Mononuclear cell (primary cell): Measurements from ENCODE around the gene CCDC92. TPM values are rescaled to one million over a fixed set of nuclear protein-coding genes. Genes with fewer than 3 reads are reported as not detected.
"Not testable (repeated sequence)": the region's sequence is repeated elsewhere in the genome, so short reads cannot be mapped to it uniquely, and the experiment has no call there.

Experiments used
- H3K27me3 ChIP-seq: 2 replicates; pipeline ENCODE4 v1.6.0; 2011; ENCODE audit warnings: low read length, control low read depth; ENCODE audit not compliant: insufficient read depth
- H3K4me1 ChIP-seq: 2 replicates; pipeline ENCODE4 v1.5.1; 2011; ENCODE audit warnings: mild to moderate bottlenecking, low read length, control low read depth; ENCODE audit not compliant: insufficient read depth
- H3K4me3 ChIP-seq: 2 replicates; pipeline ENCODE4 v1.5.1; 2011; ENCODE audit warnings: mild to moderate bottlenecking, low read length, moderate library complexity
- H3K9me3 ChIP-seq: 2 replicates; pipeline ENCODE4 v1.5.1; 2011; ENCODE audit warnings: low read depth, mild to moderate bottlenecking, control low read depth, low read length
- total RNA-seq: library from RNA; depleted of rRNA; stranded (reverse); fragments of >200 nt; gene quantifications from one replicate; pipeline ENCODE4 v1.2.3, GENCODE V29; 2012

Gene CCDC92
- total RNA-seq, 1 donor: 5.9 TPM

DNA sequence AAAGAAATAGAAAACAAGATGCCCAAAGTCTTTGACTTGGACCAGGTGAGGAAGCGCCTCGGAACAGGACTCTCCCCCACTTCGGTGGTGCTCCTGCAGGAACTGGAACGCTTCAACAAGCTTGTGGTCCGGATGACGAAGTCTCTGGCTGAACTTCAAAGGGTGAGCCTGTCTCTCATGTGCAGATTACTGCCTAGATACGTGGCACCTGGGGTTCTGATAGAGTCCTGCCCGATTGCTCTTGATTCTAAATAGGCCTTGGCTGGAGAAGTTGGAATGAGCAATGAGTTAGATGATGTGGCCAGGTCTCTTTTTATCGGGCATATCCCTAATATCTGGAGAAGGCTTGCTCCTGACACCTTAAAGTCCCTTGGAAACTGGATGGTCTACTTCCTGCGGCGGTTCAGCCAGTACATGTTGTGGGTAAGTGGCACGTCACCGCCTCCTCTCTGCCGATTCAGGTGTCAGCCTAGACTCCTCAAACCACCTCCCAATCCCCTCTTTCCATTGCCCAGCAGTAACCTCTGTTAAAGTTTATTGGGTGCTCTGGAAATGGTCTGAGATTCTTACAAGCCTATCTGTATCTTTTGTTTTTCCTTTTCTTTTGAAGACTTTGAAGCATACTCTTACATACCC is 40.8 kb downstream of the CCDC92 start:
- Histone ChIP-seq H3K9me3 (no peaks in the 10 kb centered on the region), H3K4me3 (no peak overlapping the region), H3K27me3 (no peaks in the 10 kb centered on the region), H3K4me1 (no peaks in the 10 kb centered on the region)

DNA sequence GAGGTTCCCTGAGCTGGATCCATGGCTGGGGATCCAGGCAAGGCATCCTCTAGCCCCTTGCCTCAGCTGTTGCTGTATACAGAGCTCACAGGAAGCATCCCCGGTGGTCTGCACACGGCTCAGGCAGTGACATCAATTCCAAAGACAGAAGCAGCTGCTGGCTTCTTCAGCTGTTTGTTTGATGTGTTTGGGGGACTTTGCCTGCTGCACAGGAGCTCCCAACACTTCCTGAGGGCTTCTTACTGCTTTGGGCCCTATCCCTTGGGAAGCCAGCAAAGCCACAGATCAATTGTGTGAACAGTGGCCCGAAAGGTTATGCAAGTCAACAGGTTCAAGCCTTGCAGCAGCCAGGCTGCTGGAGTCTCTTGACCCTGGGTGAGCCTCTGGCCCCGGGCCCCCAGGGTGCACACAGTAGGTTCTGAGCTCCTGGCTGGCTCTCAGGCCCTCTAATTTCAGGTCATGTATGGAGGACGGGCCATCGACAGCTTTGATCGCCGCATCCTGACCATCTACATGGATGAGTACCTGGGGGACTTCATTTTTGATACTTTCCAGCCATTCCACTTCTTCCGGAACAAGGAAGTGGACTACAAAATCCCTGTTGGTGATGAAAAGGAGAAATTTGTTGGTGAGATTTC is 42.6 kb downstream of the CCDC92 start:
- no peak overlapping the region for H3K4me3 ChIP-seq
- H3K27me3 ChIP-seq: no peaks in the 10 kb centered on the region
- no peaks in the 10 kb centered on the region for H3K4me1 ChIP-seq
- H3K9me3 ChIP-seq: no peaks in the 10 kb centered on the region

DNA sequence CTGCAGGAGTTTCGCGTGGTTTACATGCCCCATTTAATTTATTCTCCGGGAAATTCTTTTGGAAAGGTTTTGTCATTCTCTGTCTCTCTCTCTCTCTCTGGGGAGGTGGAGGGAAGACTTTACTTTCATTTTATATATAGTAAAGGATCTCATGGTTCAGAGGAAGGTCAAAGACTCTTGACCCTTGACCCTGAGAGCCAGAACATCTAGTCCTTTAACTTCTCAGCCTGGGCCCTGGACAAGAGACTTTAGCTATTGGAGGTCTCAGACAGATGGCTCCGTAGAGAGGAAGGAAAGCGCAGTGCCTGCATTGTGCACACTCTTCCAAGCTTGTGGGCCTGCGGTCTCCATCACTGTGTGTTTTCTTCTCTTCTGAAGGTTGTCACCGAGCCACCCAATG is 43.7 kb downstream of the CCDC92 start:
- Histone ChIP-seq H3K9me3 (no peaks in the 10 kb centered on the region), H3K27me3 (no peaks in the 10 kb centered on the region)

DNA sequence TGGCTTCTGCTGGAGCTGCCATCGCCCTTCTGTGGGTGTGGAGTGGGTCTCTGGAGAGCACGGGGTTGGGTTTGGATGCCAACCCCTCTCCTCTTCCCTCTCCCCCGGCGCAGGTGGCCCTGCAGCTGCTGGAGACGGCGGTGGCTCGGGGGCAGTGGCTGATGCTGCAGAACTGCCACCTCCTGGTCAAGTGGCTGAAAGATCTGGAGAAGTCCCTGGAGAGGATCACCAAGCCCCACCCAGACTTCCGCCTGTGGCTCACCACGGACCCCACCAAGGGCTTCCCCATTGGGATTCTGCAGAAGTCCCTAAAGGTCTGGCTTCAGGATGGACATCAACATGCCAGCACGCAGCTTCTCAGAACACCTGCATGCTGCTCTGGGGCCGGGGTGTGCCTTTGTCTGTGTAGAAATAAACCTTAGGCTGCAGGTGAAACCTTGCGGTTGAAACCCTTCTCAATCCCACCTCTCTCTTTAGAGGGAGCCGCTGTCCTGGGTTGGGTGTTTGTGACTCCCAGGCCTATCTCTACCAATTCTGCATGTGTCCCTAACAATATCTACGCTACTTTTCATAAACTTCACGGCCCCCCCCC is 44.3 kb downstream of the CCDC92 start:
- Histone ChIP-seq H3K4me3 (no peak overlapping the region), H3K27me3 (no peaks in the 10 kb centered on the region), H3K9me3 (no peaks in the 10 kb centered on the region), H3K4me1 (no peaks in the 10 kb centered on the region)

More for the DNA sequence above, 43.7 kb downstream of the CCDC92 start:
- Histone ChIP-seq H3K4me3 (no peak overlapping the region), H3K4me1 (no peaks in the 10 kb centered on the region)

DNA sequence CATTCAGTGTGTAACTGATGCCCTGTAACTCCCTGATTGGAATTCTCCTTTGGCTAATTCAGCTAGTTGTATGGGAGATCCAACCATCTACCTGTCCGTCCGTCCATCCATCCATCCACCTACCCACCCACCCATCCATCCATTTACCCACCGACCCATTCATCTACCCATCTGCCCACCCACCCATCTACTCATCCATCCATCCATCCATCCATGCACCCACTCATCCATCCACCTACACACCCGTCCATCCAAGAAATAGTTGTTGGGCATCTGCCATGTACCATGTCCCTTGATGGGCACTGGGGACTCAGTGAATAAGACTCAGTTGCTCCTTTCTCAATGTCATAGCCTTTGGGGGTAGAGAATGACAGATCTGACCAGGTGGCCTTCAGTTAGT is 48.1 kb downstream of the CCDC92 start:
- H3K27me3 ChIP-seq: no peaks in the 10 kb centered on the region
- no peaks in the 10 kb centered on the region for H3K9me3 ChIP-seq
- no peaks in the 10 kb centered on the region for H3K4me1 ChIP-seq
- no peak overlapping the region for H3K4me3 ChIP-seq

DNA sequence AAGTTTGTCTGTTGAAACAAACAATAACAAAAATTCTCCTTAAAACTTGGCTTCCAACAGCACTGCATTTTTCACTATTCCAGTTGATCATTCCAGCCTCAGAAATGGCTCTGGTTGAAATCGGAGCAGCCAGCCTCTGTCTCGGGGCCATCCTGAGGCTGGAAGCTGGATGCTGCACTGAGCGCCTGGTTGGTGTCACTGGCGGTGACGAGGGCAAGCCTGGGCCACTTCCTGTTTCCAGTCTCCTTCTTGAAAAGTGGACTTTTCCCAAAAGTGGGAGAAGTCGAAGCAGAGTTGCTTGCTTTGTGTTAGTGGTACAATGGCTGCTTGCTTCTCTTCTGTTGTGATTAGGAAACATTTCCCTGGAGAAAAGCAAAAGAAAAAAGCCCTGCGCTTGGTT is 48.7 kb downstream of the CCDC92 start:
- no peak overlapping the region for H3K4me3 ChIP-seq
- no peaks in the 10 kb centered on the region for H3K9me3 ChIP-seq
- H3K27me3 ChIP-seq: no peaks in the 10 kb centered on the region
- no peaks in the 10 kb centered on the region for H3K4me1 ChIP-seq

DNA sequence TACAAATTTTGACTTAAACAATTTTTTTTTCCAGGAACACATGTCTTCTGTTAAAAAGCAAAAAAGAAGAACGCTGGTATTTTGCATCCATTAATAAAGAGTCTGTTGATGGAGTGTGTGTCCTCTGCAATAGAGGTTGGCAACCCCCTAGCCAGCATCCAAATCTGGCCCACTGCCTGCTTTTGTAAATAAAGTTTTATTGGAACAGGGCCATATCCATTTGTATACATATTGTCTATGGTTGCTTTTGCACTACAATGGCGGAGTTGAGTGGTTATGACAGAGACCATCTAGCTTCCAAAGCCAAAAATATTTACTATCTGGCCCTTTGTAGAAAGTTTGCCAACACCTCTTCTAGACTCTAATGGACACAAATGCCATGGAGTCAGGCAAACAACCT is 49.6 kb downstream of the CCDC92 start:
- no peak overlapping the region for H3K4me3 ChIP-seq
- no peaks in the 10 kb centered on the region for H3K27me3 ChIP-seq

DNA sequence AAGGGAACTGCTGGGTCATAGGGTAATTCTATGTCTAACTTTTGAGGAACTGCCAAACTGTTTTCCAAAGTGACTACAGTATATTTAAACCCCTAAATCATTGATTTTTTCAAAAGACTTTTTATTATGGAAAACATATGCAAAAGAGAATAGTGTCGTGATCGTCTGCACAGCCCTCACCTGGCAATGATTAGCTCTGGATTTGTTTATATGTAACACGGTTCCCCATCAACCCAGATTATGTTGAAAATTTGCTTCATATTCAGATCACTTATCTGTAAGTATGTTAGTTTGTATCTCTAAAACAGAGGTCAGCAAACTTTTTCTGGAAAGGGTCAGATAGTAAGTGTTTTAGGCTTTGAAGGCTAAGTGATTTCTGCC is 52.7 kb downstream of the CCDC92 start:
- Histone ChIP-seq H3K4me3 (no peak overlapping the region), H3K9me3 (no peaks in the 10 kb centered on the region), H3K4me1 (no peaks in the 10 kb centered on the region), H3K27me3 (no peaks in the 10 kb centered on the region)

More for the DNA sequence above, 49.6 kb downstream of the CCDC92 start:
- Histone ChIP-seq H3K9me3 (no peaks in the 10 kb centered on the region), H3K4me1 (no peaks in the 10 kb centered on the region)

DNA sequence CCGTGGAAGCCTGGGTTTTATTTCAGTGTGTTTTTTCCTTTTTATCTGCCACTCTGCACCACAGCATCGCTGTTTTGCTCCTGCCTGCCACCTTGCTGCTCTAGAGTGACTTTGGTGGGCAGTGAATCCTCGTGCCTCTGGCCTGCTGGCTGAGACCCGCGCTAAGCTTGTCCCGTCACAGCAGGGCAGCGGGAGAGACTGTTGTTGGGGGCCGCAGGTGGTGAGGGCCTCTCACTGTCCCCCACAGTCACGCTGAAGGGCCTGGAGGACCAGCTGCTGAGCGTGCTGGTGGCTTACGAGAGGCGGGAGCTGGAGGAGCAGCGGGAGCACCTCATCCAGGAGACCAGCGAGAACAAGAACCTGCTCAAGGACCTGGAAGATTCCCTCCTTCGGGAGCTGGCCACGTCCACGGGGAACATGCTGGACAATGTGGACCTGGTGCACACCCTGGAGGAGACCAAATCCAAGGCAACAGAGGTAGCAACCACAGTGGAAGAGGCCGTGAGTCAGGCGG is 55.2 kb downstream of the CCDC92 start:
- Histone ChIP-seq H3K9me3 (no peaks in the 10 kb centered on the region), H3K4me1 (no peaks in the 10 kb centered on the region)

DNA sequence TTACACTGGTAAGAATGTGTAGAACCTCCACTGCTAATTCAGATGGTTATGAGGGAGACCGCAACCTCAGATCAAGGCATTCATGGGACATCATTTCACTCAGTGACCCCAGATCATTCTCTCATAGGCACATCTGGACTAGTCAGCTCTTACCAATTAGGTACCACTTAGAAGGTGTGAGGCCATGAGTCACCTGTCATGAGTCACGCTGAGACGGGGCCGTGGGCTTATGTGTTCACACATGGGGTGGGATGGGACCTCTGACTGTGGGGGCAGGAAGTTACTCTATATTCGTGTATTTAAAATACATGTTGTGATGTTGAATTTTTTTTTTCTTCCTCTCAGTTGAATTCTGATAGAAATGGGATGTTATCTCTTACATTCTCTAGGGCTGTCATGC is 55.9 kb downstream of the CCDC92 start:
- Histone ChIP-seq H3K4me1 (no peaks in the 10 kb centered on the region), H3K27me3 (no peaks in the 10 kb centered on the region), H3K9me3 (no peaks in the 10 kb centered on the region), H3K4me3 (no peak overlapping the region)

More for the DNA sequence above, 55.2 kb downstream of the CCDC92 start:
- Histone ChIP-seq H3K27me3 (no peaks in the 10 kb centered on the region), H3K4me3 (no peak overlapping the region)

DNA sequence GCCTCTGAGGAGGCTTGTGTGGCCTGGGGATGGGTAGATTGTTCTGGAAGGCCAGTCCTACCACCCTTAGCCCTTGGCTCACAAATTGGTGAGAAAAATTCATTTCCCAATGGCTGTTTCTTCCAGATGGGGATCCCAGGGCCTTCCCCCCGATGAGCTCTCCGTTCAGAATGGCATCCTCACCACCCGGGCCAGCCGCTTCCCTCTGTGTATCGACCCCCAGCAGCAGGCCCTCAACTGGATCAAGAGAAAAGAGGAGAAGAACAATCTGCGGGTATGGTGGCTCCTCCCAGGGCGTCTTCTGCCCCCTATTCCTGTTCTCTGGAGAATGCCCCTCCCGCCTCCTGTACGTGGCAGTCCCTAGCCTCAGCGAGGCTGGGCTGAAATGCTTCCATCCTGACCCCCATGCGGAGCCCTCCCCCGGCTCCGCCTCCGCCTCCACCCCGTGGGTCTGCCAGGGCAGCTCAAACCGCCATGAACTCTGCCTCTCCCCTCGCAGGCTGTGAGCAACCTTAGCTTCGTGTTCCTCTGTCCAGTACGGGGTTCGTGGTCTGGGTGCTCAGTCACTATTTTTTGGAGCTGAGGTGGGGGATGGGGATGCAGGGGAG is 57.8 kb downstream of the CCDC92 start:
- Histone ChIP-seq H3K4me3 (no peak overlapping the region), H3K27me3 (no peaks in the 10 kb centered on the region), H3K4me1 (no peaks in the 10 kb centered on the region), H3K9me3 (no peaks in the 10 kb centered on the region)

DNA sequence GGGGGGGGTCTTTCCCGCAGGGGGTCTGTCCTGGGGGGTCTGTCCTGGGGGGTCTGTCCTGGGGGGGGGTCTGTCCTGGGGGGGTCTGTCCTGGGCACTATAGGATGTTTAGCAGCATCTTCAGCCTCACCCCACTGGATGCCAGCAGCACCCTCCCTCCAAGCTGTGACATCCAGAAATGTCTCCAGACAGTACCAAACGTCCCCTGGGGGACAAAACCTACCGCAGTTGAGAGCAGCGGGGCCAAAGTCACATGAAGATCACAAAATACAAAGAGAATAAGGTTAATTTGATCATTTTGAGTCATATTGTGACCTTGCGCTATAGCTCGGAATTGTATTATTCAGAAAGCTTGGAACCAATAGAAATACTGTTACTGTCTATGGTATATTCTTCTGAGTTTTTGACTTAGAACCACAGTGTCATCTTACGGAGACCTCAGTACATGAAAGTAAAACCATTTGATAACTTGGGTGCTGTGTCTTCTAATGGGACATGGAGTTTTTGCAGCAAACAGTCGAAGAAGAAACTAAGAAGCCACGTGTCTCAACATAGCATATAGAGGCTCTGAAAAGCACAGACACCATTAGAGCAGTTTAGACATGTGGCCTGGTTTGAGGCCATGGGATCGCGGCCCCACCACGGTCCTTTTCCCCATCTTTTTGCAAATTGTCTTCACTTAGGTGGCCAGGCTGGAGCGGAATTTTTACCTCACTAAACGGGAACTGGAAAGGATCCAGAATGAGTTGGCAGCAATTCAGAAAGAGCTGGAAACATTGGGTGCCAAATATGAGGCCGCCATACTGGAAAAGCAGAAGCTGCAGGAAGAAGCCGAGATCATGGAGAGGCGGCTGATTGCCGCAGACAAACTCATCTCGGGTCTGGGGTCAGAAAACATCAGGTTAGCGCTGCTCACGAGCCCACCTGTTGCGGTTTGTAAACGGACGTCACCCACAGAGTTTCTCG is 59.9 kb downstream of the CCDC92 start:
- H3K9me3 ChIP-seq: no peaks in the 10 kb centered on the region
- no peaks in the 10 kb centered on the region for H3K4me1 ChIP-seq
- no peaks in the 10 kb centered on the region for H3K27me3 ChIP-seq
- no peak overlapping the region for H3K4me3 ChIP-seq

DNA sequence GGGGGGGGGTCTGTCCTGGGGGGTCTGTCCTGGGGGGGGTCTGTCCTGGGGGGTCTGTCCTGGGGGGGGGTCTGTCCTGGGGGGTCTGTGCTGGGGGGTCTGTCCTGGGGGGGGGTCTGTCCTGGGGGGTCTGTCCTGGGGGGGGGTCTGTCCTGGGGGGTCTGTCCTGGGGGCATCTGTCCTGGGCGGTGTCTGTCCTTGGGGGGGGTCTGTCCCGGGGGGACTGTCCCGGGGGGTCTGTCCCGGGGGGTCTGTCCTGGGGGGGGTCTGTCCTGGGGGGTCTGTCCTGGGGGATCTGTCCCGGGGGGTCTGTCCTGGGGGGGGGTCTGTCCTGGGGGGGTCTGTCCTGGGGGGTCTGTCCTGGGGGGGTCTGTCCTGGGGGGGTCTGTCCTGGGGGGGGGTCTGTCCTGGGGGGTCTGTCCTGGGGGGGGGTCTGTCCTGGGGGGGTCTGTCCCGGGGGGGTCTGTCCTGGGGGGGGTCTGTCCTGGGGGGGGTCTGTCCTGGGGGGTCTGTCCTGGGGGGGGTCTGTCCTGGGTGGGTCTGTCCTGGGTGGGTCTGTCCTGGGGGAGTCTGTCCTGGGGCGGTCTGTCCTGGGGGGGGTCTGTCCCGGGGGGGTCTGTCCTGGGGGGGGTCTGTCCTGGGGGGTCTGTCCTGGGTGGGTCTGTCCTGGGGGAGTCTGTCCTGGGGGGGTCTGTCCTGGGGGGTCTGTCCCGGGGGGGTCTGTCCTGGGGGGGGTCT is 60.8 kb downstream of the CCDC92 start:
- H3K9me3 ChIP-seq: not testable (repeated sequence)

DNA sequence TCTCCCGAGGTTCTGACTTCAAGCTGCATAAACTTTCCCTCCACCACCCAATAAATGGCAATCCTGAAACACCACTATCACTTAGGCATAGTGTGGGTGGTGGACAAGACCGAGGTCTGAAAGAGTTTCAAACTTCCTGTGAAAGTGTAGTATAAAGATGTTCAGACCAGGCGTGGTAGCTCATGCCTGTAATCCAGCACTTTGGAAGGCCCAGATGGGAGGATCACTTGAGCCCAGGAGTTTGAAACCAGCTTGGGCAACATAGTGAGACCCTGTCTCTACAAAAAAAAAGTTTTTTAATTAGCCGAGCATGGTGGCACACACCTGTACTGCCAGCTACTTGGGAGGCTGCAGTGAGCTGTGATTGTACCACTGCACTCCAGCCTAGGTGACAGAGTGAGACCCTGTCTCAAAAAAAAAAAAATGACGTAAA is 61.9 kb downstream of the CCDC92 start:
- Histone ChIP-seq H3K4me3 (no peak overlapping the region), H3K4me1 (no peaks in the 10 kb centered on the region), H3K9me3 (no peaks in the 10 kb centered on the region), H3K27me3 (no peaks in the 10 kb centered on the region)

More for the DNA sequence above, 60.8 kb downstream of the CCDC92 start:
- H3K4me1 ChIP-seq, H3K4me3 ChIP-seq, H3K27me3 ChIP-seq: not testable (repeated sequence)
